ENCODE measurements around the gene HOXA2. TPM values are rescaled to one million over a fixed set of nuclear protein-coding genes. Genes with fewer than 3 reads are reported as not detected.
A peak's percentile ranks its signal among the peaks of the same experiment; 100 is the strongest.

Gene HOXA2
- total RNA-seq, 4 donors from 2014 or later, result 0.34 to 4.2 (median 1.9) TPM

DNA sequence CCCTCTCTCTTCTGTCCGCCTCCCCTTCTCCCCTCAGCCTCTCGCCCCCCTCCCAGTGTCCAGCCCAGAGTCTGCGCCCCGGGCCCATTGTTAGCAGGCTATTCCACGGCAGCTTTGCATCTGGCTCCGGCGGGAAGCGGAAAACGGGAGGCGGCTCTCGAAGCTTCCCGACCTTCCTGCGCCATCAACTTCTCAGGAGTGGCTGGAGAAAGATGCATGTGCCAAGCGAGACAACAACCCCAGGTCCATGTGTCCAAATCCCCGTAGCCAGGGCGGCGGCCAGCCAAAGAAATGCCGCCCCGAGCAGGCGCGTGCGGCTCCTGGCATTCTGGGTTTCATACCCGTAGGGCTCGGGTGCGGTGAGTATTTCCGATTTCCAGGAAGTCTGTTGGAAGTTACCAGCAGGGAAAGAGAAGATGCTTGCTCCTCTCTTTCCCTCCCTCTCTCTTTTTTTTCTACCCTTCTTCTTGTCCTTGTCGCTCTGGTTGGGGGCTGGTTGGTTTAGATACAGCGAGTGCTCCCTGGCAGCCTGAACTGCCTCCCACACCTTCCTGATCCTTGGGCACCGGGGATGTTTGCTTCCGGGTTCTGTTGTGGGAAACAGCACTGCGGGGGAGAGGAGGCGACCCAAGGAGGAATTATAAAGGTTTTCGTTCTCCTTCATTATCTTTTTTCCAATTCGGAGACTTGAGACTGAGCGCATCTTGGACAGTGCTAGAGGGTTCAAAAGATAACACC is 1.2 kb upstream of the HOXA2 start:
- WGBS, result 56% methylated on average over 35 of the region's 35 CpGs
- Histone ChIP-seq H3K27me3 (no peaks in the 10 kb centered on the region), H3K36me3 (peaks cover 4% of the 10 kb centered on the region), H3K4me3 (peak overlapping the region; percentile 53), H3K27ac (no peak overlapping the region), H3K4me1 (peaks cover 30% of the 10 kb centered on the region), H3K9me3 (no peaks in the 10 kb centered on the region)
- TF ChIP-seq EP300 (IDR thresholded peaks at IDR 0.05) (no peak), POLR2AphosphoS5 (IDR thresholded peaks at IDR 0.05) (no peak), POLR2A (IDR thresholded peaks at IDR 0.05) (no peak), CTCF (IDR thresholded peaks at IDR 0.05) (no peak)
- DNase-seq (ENCODE audit: low spot score in 2 of 2), result no peak

GRCh38 chr7:27101957-27102580 is 414 bp downstream of the HOXA2 start:
- Histone ChIP-seq H3K36me3 (no peaks in the 10 kb centered on the region), H3K27me3 (no peaks in the 10 kb centered on the region), H3K4me1 (peaks cover 46% of the 10 kb centered on the region), H3K9me3 (no peaks in the 10 kb centered on the region), H3K27ac (peak overlapping the region; percentile 66), H3K4me3 (peak overlapping the region; percentile 53)
- WGBS, result 18% methylated on average over 38 of the region's 39 CpGs
- no peak for DNase-seq (ENCODE audit: low spot score in 2 of 2)
- TF ChIP-seq CTCF (IDR thresholded peaks at IDR 0.05) (no peak), POLR2A (IDR thresholded peaks at IDR 0.05) (no peak), EP300 (IDR thresholded peaks at IDR 0.05) (no peak), POLR2AphosphoS5 (IDR thresholded peaks at IDR 0.05) (no peak)

GRCh38 chr7:27101171-27101956 is 1.1 kb downstream of the HOXA2 start:
- Histone ChIP-seq H3K27me3 (no peaks in the 10 kb centered on the region), H3K27ac (peak overlapping the region; percentile 34), H3K9me3 (no peaks in the 10 kb centered on the region), H3K4me1 (peaks cover 47% of the 10 kb centered on the region), H3K36me3 (no peaks in the 10 kb centered on the region), H3K4me3 (peak overlapping the region; percentile 53)
- WGBS, result 76% methylated on average over 25 of the region's 25 CpGs
- TF ChIP-seq POLR2A (IDR thresholded peaks at IDR 0.05) (no peak), POLR2AphosphoS5 (IDR thresholded peaks at IDR 0.05) (no peak), CTCF (IDR thresholded peaks at IDR 0.05) (no peak), EP300 (IDR thresholded peaks at IDR 0.05) (no peak)
- DNase-seq (ENCODE audit: low spot score in 2 of 2), result no peak

GRCh38 chr7:27100694-27101170 is 1.8 kb downstream of the HOXA2 start:
- peak overlapping the region; percentile 34 for H3K27ac ChIP-seq
- peaks cover 47% of the 10 kb centered on the region for H3K4me1 ChIP-seq
- peak overlapping the region; percentile 53 for H3K4me3 ChIP-seq
- no peaks in the 10 kb centered on the region for H3K36me3 ChIP-seq
- 74% methylated on average over 8 of the region's 8 CpGs for WGBS
- H3K9me3 ChIP-seq, result no peaks in the 10 kb centered on the region
- no peak for DNase-seq (ENCODE audit: low spot score in 2 of 2)
- H3K27me3 ChIP-seq, result no peaks in the 10 kb centered on the region
- no peak for TF ChIP-seq POLR2A (IDR thresholded peaks at IDR 0.05)
- no peak for TF ChIP-seq POLR2AphosphoS5 (IDR thresholded peaks at IDR 0.05)
- no peak for TF ChIP-seq CTCF (IDR thresholded peaks at IDR 0.05)
- TF ChIP-seq EP300 (IDR thresholded peaks at IDR 0.05), result no peak

Data from suprapubic skin (tissue), 4 donors.